ENCODE results near the gene RIMKLA.

- TF ChIP-seq CTCF (IDR thresholded peaks at IDR 0.05) = no peak
- no peak for TF ChIP-seq EZH2 (IDR thresholded peaks at IDR 0.05; ENCODE audit: borderline replicate concordance, insufficient read depth, low read depth, low read length, poor library complexity, severe bottlenecking)
Measured at GRCh38 chr1:42439940-42440339, 59.3 kb downstream of the RIMKLA start.
